Smooth muscle cell of the coronary artery (primary cell): ENCODE measurements around the gene DCLRE1B. TPM values are rescaled to one million over a fixed set of nuclear protein-coding genes. Genes with fewer than 3 reads are reported as not detected.

ENCODE experiments used
- total RNA-seq: library from RNA; depleted of rRNA; stranded (reverse); fragments of >200 nt; gene quantifications from 2 replicates; pipeline ENCODE4 v1.2.3, GENCODE V29; 2014; ENCODE audit warnings: low replicate concordance

The DCLRE1B gene
- total RNA-seq: 0.82 and 1.4 TPM in 2 replicates

GRCh38 chr1:113904674-113905434 is at the start of gene DCLRE1B, which contains the start of gene AP4B1:
Gene DCLRE1B, plus strand, starts transcription at chr1:113905326. Its CDS starts 261 bp downstream, at chr1:113905587.
Gene AP4B1, minus strand, starts transcription at chr1:113904799. Its CDS starts 82 bp downstream, at chr1:113904717.

DNA sequence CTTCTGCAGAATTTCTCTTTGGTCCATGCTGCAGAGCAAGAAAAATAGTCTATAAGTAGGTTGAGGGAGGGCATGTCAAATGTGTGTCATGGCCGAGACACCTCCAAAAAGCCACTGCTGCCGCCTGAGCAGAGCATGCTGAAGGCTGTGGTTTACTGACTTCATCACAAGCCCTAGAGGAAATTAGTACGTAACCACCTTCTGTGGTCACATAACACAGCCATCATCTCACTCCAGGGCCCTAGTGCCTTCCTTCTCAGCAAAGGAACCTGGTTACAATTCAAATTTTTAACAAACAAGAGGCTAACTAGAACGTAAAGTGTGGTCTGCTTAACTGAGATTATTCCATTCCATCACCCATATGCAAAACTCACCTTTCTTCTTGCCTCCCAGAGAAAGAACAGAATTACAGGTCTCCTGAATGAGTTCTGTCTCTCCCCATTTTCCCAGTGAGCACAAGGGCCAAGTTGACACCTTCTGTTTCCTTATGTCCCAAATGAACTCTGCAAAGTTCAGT is 33.5 kb upstream of the DCLRE1B start, which contains the start of gene PTPN22:
PTPN22 (minus strand) TSS at position 116 of the 517 bp plus-strand sequence.

DNA sequence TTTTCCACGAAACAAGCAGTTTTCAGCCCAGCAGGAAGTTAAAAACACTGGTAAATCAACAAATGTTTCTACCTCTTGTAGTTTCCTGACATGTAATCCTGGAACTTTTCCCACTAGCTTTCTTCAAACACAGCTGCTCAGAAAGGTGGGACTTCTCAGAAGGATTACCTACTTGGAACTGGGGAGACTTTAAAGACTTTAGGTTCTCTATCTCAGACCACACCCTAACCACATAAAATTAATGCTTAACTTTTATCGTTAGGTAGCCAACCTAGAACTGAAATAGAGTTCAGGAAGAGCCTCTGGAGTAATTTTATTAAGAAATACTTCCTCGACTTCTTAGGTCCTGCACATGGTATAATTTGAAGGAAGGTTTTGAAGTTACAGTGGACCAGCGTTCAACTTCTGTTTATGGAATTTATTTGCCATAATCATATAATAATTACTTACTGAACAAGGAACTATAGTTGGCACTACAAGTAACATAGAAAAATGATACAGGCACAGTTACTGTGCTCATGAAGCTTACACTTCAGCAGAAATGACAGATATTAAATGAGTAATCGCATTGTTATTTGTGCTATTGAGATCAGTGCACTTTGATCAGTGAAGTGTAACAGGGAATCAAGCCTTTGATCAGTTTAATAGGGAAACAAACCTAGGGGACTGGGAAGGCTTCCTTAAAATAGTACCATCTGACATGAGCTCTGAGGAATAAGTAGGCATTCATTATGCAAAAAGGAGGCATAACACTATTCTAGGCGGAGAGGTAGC is 17.5 kb upstream of the DCLRE1B start, which contains the start of gene BCL2L15:
BCL2L15 (minus strand) TSS at position 180 of the 774 bp plus-strand sequence. CDS start 206 bp downstream, outside the sequence.

DNA sequence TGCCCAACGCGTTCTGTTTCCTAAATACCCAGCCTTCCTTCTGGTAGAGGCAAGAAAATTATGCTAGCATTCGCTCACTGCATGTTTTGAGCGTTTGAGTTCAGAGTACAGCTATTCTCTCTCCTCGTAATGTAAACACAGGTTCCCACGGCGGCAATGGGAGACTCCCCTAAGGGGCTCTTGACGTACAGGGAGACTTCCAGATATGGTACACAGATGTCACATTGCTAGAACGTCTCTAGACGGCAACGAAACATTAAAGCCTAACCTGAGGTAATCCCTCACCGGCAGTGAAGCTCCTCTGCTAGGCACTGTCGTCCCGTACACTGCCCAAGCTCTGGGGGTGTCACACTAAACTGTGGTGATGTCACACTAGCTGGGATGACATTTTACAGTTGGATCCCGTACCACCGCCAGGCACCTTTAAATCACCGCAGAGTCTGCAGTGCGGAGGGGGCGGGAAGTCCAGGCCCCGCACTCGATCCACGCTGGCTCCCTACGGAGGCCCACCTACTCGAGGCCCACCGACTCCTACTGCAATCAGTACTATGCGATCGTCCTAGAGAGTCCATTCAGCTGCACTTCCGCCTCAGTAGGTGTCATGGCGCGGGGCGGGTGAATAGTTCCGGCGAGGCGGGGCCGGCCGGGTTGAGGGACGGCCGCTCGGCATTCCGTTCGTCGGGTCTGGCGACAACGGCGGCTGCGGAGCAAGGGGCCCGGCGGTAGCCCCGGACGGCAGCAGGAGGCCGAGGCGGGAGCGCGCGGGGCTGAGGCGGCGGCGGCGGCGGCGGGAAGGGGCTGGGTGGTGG is 24.0 kb downstream of the DCLRE1B start, which contains the start of gene HIPK1:
HIPK1 (plus strand) TSS at position 384 of the 809 bp plus-strand sequence.

Other genes starting within 250 kb of the DCLRE1B start
- 16.4 and 26.1 TPM in 2 replicates for gene PHTF1, start 145.8 kb upstream of the DCLRE1B start, total RNA-seq
- 6.0 and 23.6 TPM in 2 replicates for gene RSBN1, start 92.8 kb upstream of the DCLRE1B start, total RNA-seq
- gene PTPN22, start 33.6 kb upstream of the DCLRE1B start, total RNA-seq: 0.08 and 1.9 TPM in 2 replicates
- gene BCL2L15, start 17.7 kb upstream of the DCLRE1B start, total RNA-seq: 0.08 TPM in 1 of 2 replicates, not detected in the other
- 12.9 and 22.3 TPM in 2 replicates for gene AP4B1, start 527 bp upstream of the DCLRE1B start, total RNA-seq
- 17.4 and 17.7 TPM in 2 replicates for gene HIPK1, start 24.0 kb downstream of the DCLRE1B start, total RNA-seq
- 22.5 and 80.3 TPM in 2 replicates for gene OLFML3, start 74.1 kb downstream of the DCLRE1B start, total RNA-seq
- gene SYT6, start 248.5 kb downstream of the DCLRE1B start, total RNA-seq: not detected in 2 replicates